Endothelial cell of umbilical vein (primary cell): ENCODE results near the gene VSIG10L. TPM values are rescaled to one million over a fixed set of nuclear protein-coding genes. Genes with fewer than 3 reads are reported as not detected.

Experiments
- BruUV-seq: library from RNA; stranded (reverse); fragments of 400-500 nt; replicated peaks from 2 replicates; lab custom pipeline; 2021; lab: Mats Ljungman, UMichigan
- CTCF ChIA-PET: fragments of 300-600, 350-600 bp; sonication (Branson Sonifier 250); formaldehyde crosslinking; loops from one replicate; lab custom pipeline; 2021; ENCODE audit warnings: antibody characterized with exemption, inconsistent platforms; lab: Charles Lee
- POLR2A ChIA-PET: fragments of 300-600, 350-600 bp; sonication (Branson Sonifier 250); formaldehyde crosslinking; loops from one replicate; lab custom pipeline; 2021; ENCODE audit warnings: antibody characterized with exemption, inconsistent platforms; lab: Charles Lee
- DNase-seq: peaks from one replicate; pipeline ENCODE4 v3.0.0-alpha.2; 2011; ENCODE audit warnings: low read depth, low spot score
- FAIRE-seq: peaks from 2 replicates; lab custom pipeline; 2011; peaks lifted over from hg19 to GRCh38; lab: Jason Lieb, UNC
- H2AFZ ChIP-seq: 2 replicates; pipeline ENCODE4 v1.6.0; 2012; ENCODE audit warnings: low read depth, low read length, control low read depth, inconsistent platforms
- H3K27ac ChIP-seq: 2 replicates; pipeline ENCODE4 v1.5.1; 2011; ENCODE audit warnings: low read depth, mild to moderate bottlenecking, control low read depth, low read length, moderate library complexity; ENCODE audit not compliant: insufficient read depth
- H3K27me3 ChIP-seq, 2 experiments: 2 replicates each; pipeline versions ENCODE4 v1.6.0 to v1.6.1; 2011; ENCODE audit warnings: low read length in 2 of 2, mixed read lengths in 1 of 2; ENCODE audit not compliant: control insufficient read depth in 2 of 2, insufficient read depth in 2 of 2
- H3K36me3 ChIP-seq, 2 experiments: 2 replicates in 1 of 2; 3 replicates in 1 of 2; pipeline ENCODE4 v1.5.1; 2011; ENCODE audit warnings: low read length in 2 of 2, mild to moderate bottlenecking in 1 of 2, moderate library complexity in 1 of 2; ENCODE audit not compliant: control insufficient read depth in 2 of 2, insufficient read depth in 2 of 2; ENCODE audit errors: extremely low read depth in 1 of 2
- H3K4me1 ChIP-seq: 3 replicates; pipeline ENCODE4 v1.5.1; 2011; ENCODE audit warnings: mild to moderate bottlenecking, low read length; ENCODE audit not compliant: control insufficient read depth, insufficient read depth; ENCODE audit errors: extremely low read depth
- H3K4me2 ChIP-seq: 2 replicates; pipeline ENCODE4 v1.6.1; 2011; ENCODE audit warnings: low read length, control low read depth, mixed read lengths; ENCODE audit not compliant: insufficient read depth
- H3K4me3 ChIP-seq, 3 experiments: fragments of 200-600 bp in 1 of 3; sonication (generic), shearing (Covaris generic) in 1 of 3; replicated peaks in 1 of 3; 2 replicates each; pipeline ENCODE4 v1.5.1; 2011 to 2016; ENCODE audit warnings: control low read depth in 3 of 3, low read length in 3 of 3, mild to moderate bottlenecking in 2 of 3, inconsistent platforms in 1 of 3, low read depth in 1 of 3, moderate library complexity in 1 of 3; ENCODE audit not compliant: insufficient read depth in 1 of 3
- H3K79me2 ChIP-seq: 2 replicates; pipeline ENCODE4 v1.6.0; 2012; ENCODE audit warnings: low read length, inconsistent platforms; ENCODE audit not compliant: control insufficient read depth, insufficient read depth
- H3K9ac ChIP-seq: replicated peaks from 2 replicates; pipeline ENCODE3; 2011; ENCODE audit warnings: low read length, control low read depth; ENCODE audit not compliant: insufficient read depth; ENCODE audit errors: extremely low read depth
- H3K9me1 ChIP-seq: replicated peaks from 3 replicates; pipeline ENCODE4 v1.6.0; 2011; ENCODE audit warnings: mild to moderate bottlenecking, low read length; ENCODE audit not compliant: control insufficient read depth, insufficient read depth; ENCODE audit errors: extremely low read depth
- H3K9me3 ChIP-seq: replicated peaks from 2 replicates; pipeline ENCODE4 v1.5.1; 2012; ENCODE audit warnings: low read length, inconsistent platforms; ENCODE audit not compliant: control insufficient read depth, insufficient read depth
- H4K20me1 ChIP-seq: replicated peaks from 2 replicates; pipeline ENCODE3; 2011; ENCODE audit warnings: mild to moderate bottlenecking, low read length; ENCODE audit not compliant: control insufficient read depth, insufficient read depth; ENCODE audit errors: extremely low read depth
- CTCF ChIP-seq, 2 donors: IDR thresholded peaks; 1 replicate in 1 of 2; 2 replicates in 1 of 2; pipeline ENCODE4 v1.5.1; 2011; ENCODE audit warnings: low read length in 2 of 2, mild to moderate bottlenecking in 2 of 2, moderate library complexity in 2 of 2, control low read depth in 1 of 2, inconsistent platforms in 1 of 2, low read depth in 1 of 2; ENCODE audit not compliant: insufficient read depth in 1 of 2; ENCODE audit errors: extremely low read depth in 1 of 2
- EZH2 ChIP-seq: IDR thresholded peaks from 2 replicates; pipeline ENCODE4 v1.6.1; 2012; ENCODE audit warnings: borderline replicate concordance, low read depth, mild to moderate bottlenecking, moderate library complexity, low read length, inconsistent platforms; ENCODE audit not compliant: severe bottlenecking
- FOS ChIP-seq: IDR thresholded peaks from 2 replicates; pipeline ENCODE4 v1.6.1; 2011; ENCODE audit warnings: mild to moderate bottlenecking, low read length, moderate library complexity, borderline replicate concordance; ENCODE audit not compliant: insufficient read depth
- GATA2 ChIP-seq: IDR thresholded peaks from 2 replicates; pipeline ENCODE4 v1.7.0; 2011; ENCODE audit warnings: low read depth, mild to moderate bottlenecking, moderate library complexity, mixed read lengths, low read length; ENCODE audit not compliant: insufficient read length, insufficient read depth
- JUN ChIP-seq: IDR thresholded peaks from 2 replicates; pipeline ENCODE4 v1.6.1; 2011; ENCODE audit warnings: borderline replicate concordance, low read depth; ENCODE audit not compliant: insufficient read length, insufficient read depth
- MAX ChIP-seq: IDR thresholded peaks from 2 replicates; pipeline ENCODE4 v1.6.1; 2011; ENCODE audit not compliant: insufficient read depth, insufficient read length
- MYC ChIP-seq: IDR thresholded peaks from one replicate; pipeline ENCODE4 v1.6.1; 2011; ENCODE audit warnings: mild to moderate bottlenecking, low read depth, low read length
- POLR2A ChIP-seq: IDR thresholded peaks from 2 replicates; pipeline ENCODE4 v1.6.1; 2012; ENCODE audit warnings: low read depth, mild to moderate bottlenecking, control low read depth, low read length
- POLR2AphosphoS5 ChIP-seq: IDR thresholded peaks from 2 replicates; pipeline ENCODE4 v1.6.1; 2012; ENCODE audit warnings: low read depth, mild to moderate bottlenecking, control low read depth, low read length, moderate library complexity; ENCODE audit not compliant: insufficient read depth
- dilution Hi-C: fragments of 300-500 bp; cut with MboI; formaldehyde crosslinking; loops from one replicate; pipeline ENCODE4 v1.15.0; 2019; ENCODE audit warnings: low sequenced_read_pairs; ENCODE audit not compliant: extremely low pct_ligation_motif_present
- intact Hi-C: fragments of 100-400 bp; cut with micrococcal nuclease; formaldehyde crosslinking; loops from one replicate; pipeline ENCODE4 v1.10.0; 2022
- polyA plus RNA-seq, 4 experiments: library from polyadenylated mRNA; depleted of rRNA in 3 of 4; stranded (reverse) in 3 of 4; unstranded in 1 of 4; fragments of >200 nt; gene quantifications; 2 replicates each; pipeline versions ENCODE4 v1.2.1 to v1.2.3, GENCODE V29; 2011 to 2012; ENCODE audit warnings: missing spikeins in 1 of 4
- total RNA-seq: library from RNA; stranded (reverse); gene quantifications from 2 replicates; pipeline ENCODE4 v1.2.3, GENCODE V29; 2021

The VSIG10L gene
- total and polyA plus RNA-seq, 2 donors (not counting 3 experiments of a cell fraction or from before 2014, with no cell fraction given): 0.62 to 0.77 TPM

DNA sequence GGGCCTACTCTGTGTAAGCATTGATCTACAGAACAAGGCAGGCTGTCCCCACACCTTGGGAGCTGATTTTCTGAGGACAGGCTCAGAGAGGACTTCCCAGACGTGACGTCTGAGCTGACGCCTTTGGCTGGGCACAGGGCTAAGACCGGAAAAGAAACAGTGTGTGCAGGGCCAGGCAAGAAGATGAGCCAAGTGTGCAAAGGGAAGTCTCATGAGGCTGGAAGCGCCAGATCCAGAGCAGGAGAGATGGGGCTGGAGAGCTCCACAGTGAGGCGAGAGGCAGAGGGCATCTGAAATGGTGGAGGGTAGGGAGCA is 17.8 kb downstream of the VSIG10L start:
- H3K27me3 ChIP-seq: peaks cover 6 to 7% of the 10 kb centered on the region in 2 experiments
- dilution Hi-C loops (no loop called here), intact Hi-C loops (no loop called here)
- H3K4me2 ChIP-seq: no peak overlapping the region
- H3K9ac ChIP-seq: no peak overlapping the region
- no peaks in the 10 kb centered on the region for H4K20me1 ChIP-seq
- H3K36me3 ChIP-seq: no peaks in the 10 kb centered on the region
- no peaks in the 10 kb centered on the region for H3K4me1 ChIP-seq
- CTCF ChIA-PET: no interaction called here
- DNase-seq (no peak), FAIRE-seq (no peak)
- H3K4me3 ChIP-seq: no peak overlapping the region
- no peaks in the 10 kb centered on the region for H3K9me3 ChIP-seq
- BruUV-seq: no TSS peak
- POLR2A ChIA-PET: no interaction called here
- no peak overlapping the region for H3K27ac ChIP-seq
- TF ChIP-seq GATA2 (no peak), JUN (no peak), EZH2 (no peak), MAX (no peak), CTCF (IDR thresholded peaks at IDR 0.05; ENCODE audit: extremely low read depth in 1 of 2, insufficient read depth in 1 of 2, low read depth in 1 of 2, low read length in 2 of 2) (no peak), MYC (no peak), POLR2A (no peak), POLR2AphosphoS5 (no peak), FOS (no peak)
- no peaks in the 10 kb centered on the region for H3K79me2 ChIP-seq
- H2AFZ ChIP-seq: no peak overlapping the region
- H3K9me1 ChIP-seq: no peaks in the 10 kb centered on the region
